Mesothelial cell of epicardium (in vitro differentiated cells): ENCODE data around the gene ACAA2. TPM values are rescaled to one million over a fixed set of nuclear protein-coding genes. Genes with fewer than 3 reads are reported as not detected.

Source experiments
- DNase-seq, 2 experiments: peaks; one replicate each; pipeline ENCODE4 v3.0.0; 2021; ENCODE audit warnings: low spot score in 2 of 2; ENCODE audit not compliant: unreplicated experiment in 2 of 2
- H3K27ac Mint-ChIP-seq: 2 replicates; pipeline ENCODE4 v1.8.0; 2021; ENCODE audit warnings: mixed read lengths
- H3K27me3 Mint-ChIP-seq: 2 replicates; pipeline ENCODE4 v1.8.0; 2021; ENCODE audit warnings: low read depth, mixed read lengths
- H3K36me3 Mint-ChIP-seq: 2 replicates; pipeline ENCODE4 v1.8.0; 2021; ENCODE audit warnings: mixed read lengths
- H3K4me1 Mint-ChIP-seq: 2 replicates; pipeline ENCODE4 v1.8.0; 2021; ENCODE audit warnings: mixed read lengths
- H3K4me3 Mint-ChIP-seq: 2 replicates; pipeline ENCODE4 v1.8.0; 2021; ENCODE audit warnings: mild to moderate bottlenecking, moderate library complexity, mixed read lengths
- H3K9me3 Mint-ChIP-seq: 2 replicates; pipeline ENCODE4 v1.8.0; 2021; ENCODE audit warnings: mixed read lengths
- CTCF ChIP-seq: fragments of 200-600 bp; sonication (generic); IDR thresholded peaks from one replicate; pipeline ENCODE4 v1.5.0; 2021; ENCODE audit warnings: antibody characterized with exemption; ENCODE audit not compliant: unreplicated experiment
- total RNA-seq: library from RNA; stranded (reverse); gene quantifications from 3 replicates; pipeline ENCODE4 v1.2.1, GENCODE V29; 2021

Gene ACAA2
- total RNA-seq, 1 donor from 2014 or later = 57.2 TPM

DNA sequence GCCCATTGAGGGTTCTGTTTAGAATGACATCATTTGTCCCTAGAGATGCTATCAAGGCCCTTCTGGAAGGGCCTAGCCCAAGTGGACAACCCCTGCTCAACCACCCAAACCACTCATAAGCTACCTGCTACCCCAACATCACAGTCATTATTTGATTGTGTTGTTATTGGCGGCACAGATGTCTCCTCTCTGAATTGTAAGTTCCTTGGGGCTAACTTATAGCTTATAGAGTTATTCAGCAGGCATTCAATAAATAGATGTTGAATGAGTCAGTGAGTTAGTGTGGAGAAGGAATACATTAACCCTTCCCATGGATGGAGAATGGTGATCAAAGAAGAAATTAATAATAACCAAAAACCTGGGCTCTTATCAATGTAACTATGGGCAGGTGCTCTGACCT lies 80.0 kb downstream of the ACAA2 start:
- TF ChIP-seq CTCF = no peak
- Mint-ChIP-seq H3K27ac (no peak overlapping the region), H3K4me3 (no peak overlapping the region), H3K4me1 (peaks cover 38% of the 10 kb centered on the region), H3K36me3 (no peaks in the 10 kb centered on the region), H3K27me3 (no peaks in the 10 kb centered on the region), H3K9me3 (no peaks in the 10 kb centered on the region)
- no peak for DNase-seq
